H9 (cell line): Measurements from ENCODE around the gene NEDD4. TPM values are rescaled to one million over a fixed set of nuclear protein-coding genes. Genes with fewer than 3 reads are reported as not detected.

Experiments used
- DNase-seq: peaks from one replicate; pipeline ENCODE4 v3.0.0-alpha.2; 2017
- H2AFZ ChIP-seq: one replicate; pipeline ENCODE4 v1.6.1; 2013; ENCODE audit warnings: mild to moderate bottlenecking, low read length, control low read depth, moderate library complexity
- H2AK5ac ChIP-seq: 2 replicates; pipeline ENCODE4 v1.6.1; 2013; ENCODE audit warnings: low read length, control low read depth, mixed read lengths; ENCODE audit not compliant: insufficient read length
- H2BK120ac ChIP-seq: one replicate; pipeline ENCODE4 v1.6.1; 2013; ENCODE audit warnings: low read depth, mild to moderate bottlenecking, low read length, control low read depth, inconsistent platforms; ENCODE audit not compliant: poor library complexity, severe bottlenecking
- H2BK12ac ChIP-seq: 2 replicates; pipeline ENCODE4 v1.6.1; 2013; ENCODE audit warnings: low read length, control low read depth, mixed read lengths, low read depth; ENCODE audit not compliant: insufficient read length
- H2BK15ac ChIP-seq: 2 replicates; pipeline ENCODE4 v1.6.1; 2013; ENCODE audit warnings: low read depth, low read length, control low read depth
- H2BK20ac ChIP-seq: one replicate; pipeline ENCODE4 v1.6.1; 2013; ENCODE audit warnings: low read depth, mild to moderate bottlenecking, low read length, control low read depth, inconsistent platforms; ENCODE audit not compliant: poor library complexity, severe bottlenecking
- H2BK5ac ChIP-seq: 2 replicates; pipeline ENCODE4 v1.6.1; 2013; ENCODE audit warnings: low read length, control low read depth, mixed read lengths; ENCODE audit not compliant: insufficient read length
- H3K14ac ChIP-seq: 2 replicates; pipeline ENCODE4 v1.6.1; 2013; ENCODE audit warnings: low read length, control low read depth; ENCODE audit not compliant: insufficient read depth
- H3K18ac ChIP-seq: 2 replicates; pipeline ENCODE4 v1.6.1; 2013; ENCODE audit warnings: low read depth, mild to moderate bottlenecking, mixed read lengths, low read length, control low read depth; ENCODE audit not compliant: insufficient read length
- H3K23ac ChIP-seq: 2 replicates; pipeline ENCODE4 v1.6.1; 2013; ENCODE audit warnings: low read length, control low read depth, mixed read lengths, low read depth; ENCODE audit not compliant: insufficient read length
- H3K23me2 ChIP-seq: 2 replicates; pipeline ENCODE4 v1.6.1; 2013; ENCODE audit warnings: low read depth, mild to moderate bottlenecking, mixed read lengths, low read length, control low read depth; ENCODE audit not compliant: insufficient read length, poor library complexity, severe bottlenecking
- H3K27ac ChIP-seq: 2 replicates; pipeline ENCODE4 v1.5.1; 2013; ENCODE audit warnings: low read length, control low read depth, mixed read lengths, low read depth; ENCODE audit not compliant: insufficient read length
- H3K27me3 ChIP-seq: 2 replicates; pipeline ENCODE4 v1.6.1; 2013; ENCODE audit warnings: low read length, control low read depth, inconsistent platforms; ENCODE audit not compliant: insufficient read depth
- H3K4ac ChIP-seq: 2 replicates; pipeline ENCODE4 v1.6.1; 2013; ENCODE audit warnings: low read depth, mild to moderate bottlenecking, control low read depth, inconsistent platforms, low read length, moderate library complexity
- H3K4me1 ChIP-seq: 2 replicates; pipeline ENCODE4 v1.6.1; 2013; ENCODE audit warnings: low read length, control low read depth, inconsistent platforms; ENCODE audit not compliant: insufficient read depth
- H3K4me2 ChIP-seq: 2 replicates; pipeline ENCODE4 v1.6.1; 2013; ENCODE audit warnings: low read length, control low read depth, mixed read lengths; ENCODE audit not compliant: insufficient read length, insufficient read depth
- H3K56ac ChIP-seq: 2 replicates; pipeline ENCODE4 v1.6.1; 2013; ENCODE audit warnings: low read depth, mild to moderate bottlenecking, mixed read lengths, low read length, control low read depth; ENCODE audit not compliant: insufficient read length
- H3K79me1 ChIP-seq: 2 replicates; pipeline ENCODE4 v1.6.1; 2013; ENCODE audit warnings: low read depth, mild to moderate bottlenecking, moderate library complexity, low read length, control low read depth, inconsistent platforms; ENCODE audit not compliant: insufficient read depth, poor library complexity, severe bottlenecking
- H3K79me2 ChIP-seq: 2 replicates; pipeline ENCODE4 v1.6.1; 2013; ENCODE audit warnings: low read length, control low read depth, inconsistent platforms; ENCODE audit not compliant: insufficient read depth
- H3K9ac ChIP-seq: 2 replicates; pipeline ENCODE4 v1.6.1; 2013; ENCODE audit warnings: low read length, control low read depth, mixed read lengths; ENCODE audit not compliant: insufficient read length; ENCODE audit errors: extremely low read depth
- H3K9me3 ChIP-seq: one replicate; pipeline ENCODE4 v1.6.1; 2013; ENCODE audit warnings: low read depth, low read length, inconsistent platforms; ENCODE audit not compliant: control insufficient read depth
- H3T11ph ChIP-seq: one replicate; pipeline ENCODE4 v1.6.1; 2013; ENCODE audit warnings: mild to moderate bottlenecking, low read length, control low read depth, inconsistent platforms
- H4K20me1 ChIP-seq: one replicate; pipeline ENCODE4 v1.6.1; 2013; ENCODE audit not compliant: control insufficient read depth, insufficient read length, insufficient read depth
- H4K5ac ChIP-seq: 2 replicates; pipeline ENCODE4 v1.6.1; 2013; ENCODE audit warnings: low read depth, mild to moderate bottlenecking, mixed read lengths, low read length, control low read depth; ENCODE audit not compliant: insufficient read length
- H4K8ac ChIP-seq: replicated peaks from 2 replicates; pipeline ENCODE4 v1.6.1; 2013; ENCODE audit warnings: low read length, control low read depth, mixed read lengths, low read depth; ENCODE audit not compliant: insufficient read length
- H4K91ac ChIP-seq: 2 replicates; pipeline ENCODE4 v1.6.1; 2013; ENCODE audit warnings: low read depth, mild to moderate bottlenecking, moderate library complexity, mixed read lengths, low read length, control low read depth; ENCODE audit not compliant: insufficient read length
- H3K27ac Mint-ChIP-seq, 3 experiments: 2 replicates in 2 of 3; 3 replicates in 1 of 3; pipeline ENCODE4 v1.8.0; 2020 to 2021; ENCODE audit warnings: mixed read lengths in 3 of 3, mild to moderate bottlenecking in 1 of 3, moderate library complexity in 1 of 3
- H3K27me3 Mint-ChIP-seq: 2 replicates; pipeline ENCODE4 v1.8.0; 2021; ENCODE audit warnings: low read depth, mild to moderate bottlenecking, moderate library complexity, mixed read lengths
- H3K36me3 Mint-ChIP-seq, 3 experiments: 2 replicates in 2 of 3; 3 replicates in 1 of 3; pipeline ENCODE4 v1.8.0; 2020 to 2021; ENCODE audit warnings: low read depth in 3 of 3, mixed read lengths in 3 of 3; ENCODE audit not compliant: insufficient read depth in 1 of 3
- H3K4me1 Mint-ChIP-seq, 2 experiments: 2 replicates each; pipeline ENCODE4 v1.8.0; 2020; ENCODE audit warnings: mixed read lengths in 2 of 2
- H3K4me3 Mint-ChIP-seq, 2 experiments: 2 replicates in 1 of 2; 3 replicates in 1 of 2; pipeline ENCODE4 v1.8.0; 2020 to 2021; ENCODE audit warnings: mild to moderate bottlenecking in 2 of 2, mixed read lengths in 2 of 2, moderate library complexity in 1 of 2
- H3K9me3 Mint-ChIP-seq, 2 experiments: 2 replicates in 1 of 2; 3 replicates in 1 of 2; pipeline ENCODE4 v1.8.0; 2020; ENCODE audit warnings: mild to moderate bottlenecking in 2 of 2, mixed read lengths in 2 of 2, moderate library complexity in 1 of 2
- WGBS: extraction: QIAGEN DNeasy Blood & Tissue Kit; methylation state at CpG from one replicate; pipeline ENCODE4 v1.1.7; 2013; ENCODE audit warnings: missing lambda C conversion rate, low lambda C conversion rate, mixed read lengths; ENCODE audit not compliant: insufficient read length; ENCODE audit errors: extremely low coverage; 5-methylcytosine and 5-hydroxymethylcytosine counted together
- total RNA-seq: library from RNA; stranded (reverse); gene quantifications from 2 replicates; pipeline ENCODE4 v1.2.1, GENCODE V29; 2021
- TF ChIP-seq, protein P1 (sequence below): fragments of 200-600 bp; sonication (generic); conservative IDR thresholded peaks from 3 replicates; pipeline ENCODE4 v1.8.0; 2021; ENCODE audit warnings: antibody characterized with exemption, mild to moderate bottlenecking

NEDD4 gene
- total RNA-seq, 1 experiment from 2014 or later, result 9.6 TPM

GRCh38 chr15:55789066-55789660, 204.2 kb downstream of the NEDD4 start:
- H4K20me1 ChIP-seq, result no peaks in the 10 kb centered on the region
- no peak overlapping the region for H2BK15ac ChIP-seq
- H2BK120ac ChIP-seq, result no peak overlapping the region
- H3K9ac ChIP-seq, result no peak overlapping the region
- Mint-ChIP-seq H3K27ac (no peak overlapping the region), H3K9me3 (peaks cover 12 to 14% of the 10 kb centered on the region in 2 experiments), H3K27me3 (peaks cover 4% of the 10 kb centered on the region), H3K4me3 (no peak overlapping the region), H3K36me3 (peaks cover 0 to 19% (median 4%) of the 10 kb centered on the region in 3 experiments; a peak in 5 of 7 replicates), H3K4me1 (peaks cover 24 to 39% of the 10 kb centered on the region in 2 experiments)
- H3K27ac ChIP-seq, result no peak overlapping the region
- H3T11ph ChIP-seq, result no peak overlapping the region
- H4K8ac ChIP-seq, result no peak overlapping the region
- no CpG with 5 or more reads among the region's 8 CpGs for WGBS
- H2BK5ac ChIP-seq, result no peak overlapping the region
- no peak overlapping the region for H4K5ac ChIP-seq
- H3K23me2 ChIP-seq, result no peaks in the 10 kb centered on the region
- no peak overlapping the region for H2BK12ac ChIP-seq
- H3K18ac ChIP-seq, result no peak overlapping the region
- no peak overlapping the region for H3K4me2 ChIP-seq
- H3K79me1 ChIP-seq, result no peaks in the 10 kb centered on the region
- no peak overlapping the region for H3K56ac ChIP-seq
- H3K14ac ChIP-seq, result no peak overlapping the region
- TF ChIP-seq, protein P1, sequence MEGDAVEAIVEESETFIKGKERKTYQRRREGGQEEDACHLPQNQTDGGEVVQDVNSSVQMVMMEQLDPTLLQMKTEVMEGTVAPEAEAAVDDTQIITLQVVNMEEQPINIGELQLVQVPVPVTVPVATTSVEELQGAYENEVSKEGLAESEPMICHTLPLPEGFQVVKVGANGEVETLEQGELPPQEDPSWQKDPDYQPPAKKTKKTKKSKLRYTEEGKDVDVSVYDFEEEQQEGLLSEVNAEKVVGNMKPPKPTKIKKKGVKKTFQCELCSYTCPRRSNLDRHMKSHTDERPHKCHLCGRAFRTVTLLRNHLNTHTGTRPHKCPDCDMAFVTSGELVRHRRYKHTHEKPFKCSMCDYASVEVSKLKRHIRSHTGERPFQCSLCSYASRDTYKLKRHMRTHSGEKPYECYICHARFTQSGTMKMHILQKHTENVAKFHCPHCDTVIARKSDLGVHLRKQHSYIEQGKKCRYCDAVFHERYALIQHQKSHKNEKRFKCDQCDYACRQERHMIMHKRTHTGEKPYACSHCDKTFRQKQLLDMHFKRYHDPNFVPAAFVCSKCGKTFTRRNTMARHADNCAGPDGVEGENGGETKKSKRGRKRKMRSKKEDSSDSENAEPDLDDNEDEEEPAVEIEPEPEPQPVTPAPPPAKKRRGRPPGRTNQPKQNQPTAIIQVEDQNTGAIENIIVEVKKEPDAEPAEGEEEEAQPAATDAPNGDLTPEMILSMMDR, result peak; percentile 87
- H3K4ac ChIP-seq, result no peak overlapping the region
- no peaks in the 10 kb centered on the region; the same call in 1 of the 2 replicates for H3K4me1 ChIP-seq
- H2AFZ ChIP-seq, result no peak overlapping the region
- H3K9me3 ChIP-seq, result peaks cover under 1% of the 10 kb centered on the region
- H3K27me3 ChIP-seq, result no peaks in the 10 kb centered on the region
- H2BK20ac ChIP-seq, result no peak overlapping the region
- H3K79me2 ChIP-seq, result no peaks in the 10 kb centered on the region
- no peak overlapping the region for H2AK5ac ChIP-seq
- H3K23ac ChIP-seq, result no peak overlapping the region
- H4K91ac ChIP-seq, result no peak overlapping the region
- peak; percentile 68 for DNase-seq
